ENCODE measurements around the gene INMT.

DNA sequence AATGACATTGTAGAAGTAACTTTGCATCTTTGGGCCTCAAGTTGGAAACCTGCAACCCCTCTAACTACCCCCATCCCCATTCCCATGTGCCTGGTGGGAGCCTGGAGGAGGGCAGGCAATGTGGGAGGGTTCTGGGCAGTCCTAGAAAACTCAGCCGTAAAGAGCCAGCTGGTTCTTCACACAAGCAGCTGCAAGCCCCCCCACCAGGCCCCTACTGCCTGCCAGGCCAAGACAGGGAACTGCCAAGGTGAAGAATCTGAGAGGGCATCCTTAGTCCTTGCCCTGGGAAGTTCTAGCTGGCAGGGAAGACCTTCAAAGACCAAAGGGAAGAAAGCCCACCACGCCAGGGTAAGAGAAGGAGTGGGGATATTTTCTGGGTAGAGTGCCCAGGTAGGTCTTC lies 12.2 kb upstream of the INMT start:
- TF ChIP-seq, protein P1, sequence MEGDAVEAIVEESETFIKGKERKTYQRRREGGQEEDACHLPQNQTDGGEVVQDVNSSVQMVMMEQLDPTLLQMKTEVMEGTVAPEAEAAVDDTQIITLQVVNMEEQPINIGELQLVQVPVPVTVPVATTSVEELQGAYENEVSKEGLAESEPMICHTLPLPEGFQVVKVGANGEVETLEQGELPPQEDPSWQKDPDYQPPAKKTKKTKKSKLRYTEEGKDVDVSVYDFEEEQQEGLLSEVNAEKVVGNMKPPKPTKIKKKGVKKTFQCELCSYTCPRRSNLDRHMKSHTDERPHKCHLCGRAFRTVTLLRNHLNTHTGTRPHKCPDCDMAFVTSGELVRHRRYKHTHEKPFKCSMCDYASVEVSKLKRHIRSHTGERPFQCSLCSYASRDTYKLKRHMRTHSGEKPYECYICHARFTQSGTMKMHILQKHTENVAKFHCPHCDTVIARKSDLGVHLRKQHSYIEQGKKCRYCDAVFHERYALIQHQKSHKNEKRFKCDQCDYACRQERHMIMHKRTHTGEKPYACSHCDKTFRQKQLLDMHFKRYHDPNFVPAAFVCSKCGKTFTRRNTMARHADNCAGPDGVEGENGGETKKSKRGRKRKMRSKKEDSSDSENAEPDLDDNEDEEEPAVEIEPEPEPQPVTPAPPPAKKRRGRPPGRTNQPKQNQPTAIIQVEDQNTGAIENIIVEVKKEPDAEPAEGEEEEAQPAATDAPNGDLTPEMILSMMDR (IDR thresholded peaks at IDR 0.05), result no peak
- no peak for TF ChIP-seq POLR2A (IDR thresholded peaks at IDR 0.05)
